ENCODE results near the gene PTHLH.

PTHLH gene

GRCh38 chr12:27973487-27973890 lies 956 bp upstream of the PTHLH start:
- no peak for DNase-seq

DNA sequence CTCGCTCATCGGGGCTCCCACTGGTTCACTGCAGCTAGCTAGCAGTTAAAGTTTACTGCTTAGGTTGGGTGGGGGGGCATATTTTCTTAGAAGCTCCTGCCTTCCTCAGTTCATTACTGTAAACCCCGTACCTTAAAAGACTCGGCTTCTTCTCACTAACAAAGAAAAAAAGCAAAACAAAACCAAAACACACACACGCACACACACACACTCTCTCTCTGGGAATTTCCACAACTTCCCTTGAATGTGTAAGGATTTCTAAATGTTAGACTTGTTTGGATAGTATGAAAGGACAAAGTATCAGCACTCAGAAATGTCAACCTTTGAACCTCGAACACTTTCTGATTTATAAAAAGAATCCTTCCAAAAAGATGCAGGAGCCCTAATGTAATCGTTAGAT lies 927 bp downstream of the PTHLH start:
- no peak for DNase-seq

GRCh38 chr12:27971121-27971489 lies 1.4 kb downstream of the PTHLH start:
- DNase-seq, result no peak

DNA sequence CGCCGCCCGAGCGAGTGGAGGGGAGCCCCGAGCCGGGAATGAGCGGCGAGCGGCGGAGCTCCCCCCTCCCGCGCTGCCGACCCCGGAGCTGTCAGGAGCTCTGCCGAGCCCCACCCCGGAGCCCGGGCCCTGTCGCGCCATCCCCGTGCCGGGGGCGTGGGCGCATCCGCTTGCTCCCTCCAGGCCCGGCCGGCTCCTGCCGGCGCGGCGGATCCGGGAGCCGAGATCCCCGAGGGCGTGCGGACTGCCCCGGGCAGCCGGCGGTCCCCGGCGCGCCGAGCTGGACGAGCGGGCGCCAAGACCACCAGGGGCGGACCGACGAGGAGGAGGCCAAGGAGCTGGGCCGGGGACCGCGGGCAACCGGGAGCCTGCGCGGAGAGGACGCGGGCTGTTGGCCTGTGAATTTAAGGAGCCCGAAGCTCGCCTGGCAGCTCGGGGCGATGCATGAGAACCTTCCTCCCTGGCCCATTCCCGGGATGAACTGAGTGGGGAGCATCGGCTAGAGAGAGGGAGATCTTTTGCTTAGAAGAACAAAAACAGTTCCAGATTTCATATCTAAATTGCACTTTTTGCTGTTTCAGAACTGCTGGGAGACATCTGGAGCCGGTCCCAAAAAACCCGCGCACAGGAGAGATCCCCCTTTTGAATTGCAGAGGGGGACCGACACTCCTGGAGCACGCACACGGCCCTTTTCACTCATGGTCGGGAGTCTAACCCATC lies 2.0 kb downstream of the PTHLH start:
- no peak for DNase-seq

GRCh38 chr12:27969624-27970400 lies 2.7 kb downstream of the PTHLH start:
- no peak for DNase-seq

DNA sequence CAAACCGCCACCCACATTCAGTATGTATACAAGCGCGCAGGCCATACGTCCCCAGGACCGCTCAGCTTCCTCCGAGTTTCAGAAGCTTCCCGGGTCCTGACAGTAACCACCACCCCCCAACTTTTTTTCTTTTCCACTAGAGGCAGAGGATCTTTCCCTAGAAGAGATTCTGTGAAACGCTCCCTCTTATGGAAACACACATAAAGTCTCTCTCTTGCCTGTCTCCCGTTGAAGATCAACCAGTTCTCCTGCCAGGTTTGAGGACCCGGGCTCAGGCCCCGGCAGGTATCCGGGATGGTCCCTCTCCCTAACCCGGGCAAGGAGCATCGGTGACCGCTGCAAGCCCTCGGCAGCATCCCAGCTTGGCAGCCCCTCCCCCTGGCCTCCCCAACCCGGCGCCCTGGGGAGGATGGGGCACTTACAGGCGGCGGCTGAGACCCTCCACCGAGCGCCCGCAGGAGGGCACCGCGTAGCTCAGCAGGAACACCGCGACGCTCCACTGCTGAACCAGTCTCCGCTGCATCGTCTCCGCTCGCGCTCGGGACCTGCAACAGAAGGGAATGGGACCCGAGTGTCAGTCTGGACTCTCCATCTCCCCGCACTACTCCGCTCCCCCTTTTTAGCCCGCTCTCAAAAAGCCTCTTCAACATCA lies 3.4 kb downstream of the PTHLH start:
- DNase-seq, result no peak

GRCh38 chr12:27967551-27968054 lies 4.9 kb downstream of the PTHLH start:
- peak; percentile 88 for DNase-seq

DNA sequence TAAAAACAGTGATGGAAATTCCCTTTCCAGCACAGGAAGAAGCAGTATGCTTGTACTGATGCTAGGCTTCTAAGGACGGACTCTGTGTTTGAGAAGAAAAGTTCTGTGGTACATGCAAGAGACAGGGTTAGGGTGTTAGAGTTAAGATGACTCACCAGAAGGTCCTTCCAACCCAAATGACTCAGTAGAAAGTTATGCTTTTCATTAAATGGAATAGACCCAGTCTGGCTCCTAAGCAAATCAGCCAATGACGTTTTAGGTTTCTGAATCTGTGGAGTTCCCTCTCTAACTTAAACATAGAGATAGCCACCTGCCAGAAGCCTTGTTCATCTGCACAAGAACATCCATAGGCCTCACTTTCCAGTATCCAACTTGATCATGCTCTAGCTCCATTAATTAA lies 5.7 kb downstream of the PTHLH start:
- peak; percentile 76 for DNase-seq

- peak; percentile 76 for DNase-seq
These were observed 6.6 kb downstream of the PTHLH start for GRCh38 chr12:27965966-27966365.

- DNase-seq, result peak; percentile 48
These were observed 7.1 kb downstream of the PTHLH start for GRCh38 chr12:27965411-27965810.

DNA sequence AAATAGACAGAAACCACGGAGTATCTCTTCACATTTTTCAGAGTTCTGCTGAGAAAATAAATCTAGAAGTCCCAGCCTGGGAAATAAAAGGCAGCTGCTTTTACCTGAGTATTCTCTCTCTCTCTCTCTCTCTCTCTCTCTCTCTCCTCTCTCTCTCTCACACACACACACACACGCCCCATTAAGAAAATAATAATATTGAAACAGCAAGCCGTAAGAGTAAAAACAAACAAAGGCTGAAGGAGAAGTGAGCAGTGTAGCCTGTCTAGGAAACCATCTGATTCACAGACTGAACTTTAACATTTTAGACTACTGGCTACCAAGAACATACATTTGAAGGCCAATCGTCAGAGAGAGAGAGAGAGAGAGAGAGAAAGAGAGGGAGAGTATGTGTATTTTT lies 8.4 kb downstream of the PTHLH start:
- DNase-seq, result no peak

GRCh38 chr12:27960821-27961220 lies 11.7 kb downstream of the PTHLH start:
- peak; percentile 13 for DNase-seq

GRCh38 chr12:27958675-27959074 lies 13.9 kb downstream of the PTHLH start:
- no peak for DNase-seq

DNA sequence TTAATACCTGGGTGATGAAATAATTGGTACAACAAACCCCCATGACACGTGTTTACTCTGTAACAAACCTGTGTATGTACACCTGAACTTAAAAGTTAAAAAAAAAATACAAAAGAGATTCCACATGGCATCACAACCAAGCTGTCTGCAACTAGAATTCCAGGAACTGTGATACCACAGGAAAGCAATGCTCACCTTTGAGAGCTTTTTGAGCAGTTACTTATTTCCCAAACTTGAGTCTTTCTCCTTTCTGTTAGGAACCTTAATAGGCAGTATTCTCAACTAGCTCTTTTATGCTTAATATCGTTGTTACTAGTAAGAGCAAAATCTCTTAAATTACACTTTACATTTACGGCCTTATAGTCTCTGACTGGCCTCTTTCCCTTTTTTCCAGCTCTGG lies 15.2 kb downstream of the PTHLH start:
- no peak for DNase-seq

DNA sequence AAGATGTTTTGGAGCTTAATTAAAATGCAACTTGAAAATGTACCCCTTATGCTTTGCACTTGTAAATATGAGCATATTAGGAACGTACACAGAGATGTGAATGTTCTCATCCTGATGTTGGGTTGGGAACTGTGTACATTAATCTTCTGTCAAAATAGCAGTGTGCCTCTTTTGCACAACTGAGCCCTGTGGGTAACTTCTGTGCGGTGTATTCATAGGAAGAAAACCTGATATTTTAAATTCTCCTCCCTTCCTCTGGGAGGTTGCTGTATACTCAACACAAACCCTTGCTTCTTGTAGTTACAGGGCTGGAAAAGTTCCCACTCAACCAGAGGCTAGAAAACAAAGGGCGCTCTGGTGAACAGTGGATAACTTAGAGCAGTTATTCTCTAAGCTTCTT lies 18.7 kb downstream of the PTHLH start:
- DNase-seq, result no peak

GRCh38 chr12:27953348-27953747 lies 19.2 kb downstream of the PTHLH start:
- DNase-seq, result no peak

DNA sequence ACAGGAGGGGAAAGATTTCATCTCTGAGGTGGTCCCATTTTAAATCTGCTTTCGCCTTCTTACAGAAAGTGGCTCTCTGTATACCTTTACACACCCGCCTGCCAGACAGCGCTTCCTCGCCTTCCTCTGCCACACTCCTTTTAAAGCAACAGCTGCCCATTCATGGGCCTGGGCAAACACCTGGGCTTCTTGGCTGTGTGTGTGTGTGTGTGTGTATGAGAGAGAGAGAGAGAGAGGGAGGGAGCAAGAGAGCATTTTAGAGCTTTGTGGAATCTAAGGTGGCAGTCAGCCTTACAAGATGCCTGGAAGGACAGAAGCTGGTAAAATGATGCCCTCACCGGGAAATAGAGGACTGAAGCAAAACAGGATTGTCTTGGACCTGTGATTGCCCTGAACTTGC lies 20.0 kb downstream of the PTHLH start:
- no peak for DNase-seq

GRCh38 chr12:27951898-27952297 lies 20.6 kb downstream of the PTHLH start:
- no peak for DNase-seq

DNA sequence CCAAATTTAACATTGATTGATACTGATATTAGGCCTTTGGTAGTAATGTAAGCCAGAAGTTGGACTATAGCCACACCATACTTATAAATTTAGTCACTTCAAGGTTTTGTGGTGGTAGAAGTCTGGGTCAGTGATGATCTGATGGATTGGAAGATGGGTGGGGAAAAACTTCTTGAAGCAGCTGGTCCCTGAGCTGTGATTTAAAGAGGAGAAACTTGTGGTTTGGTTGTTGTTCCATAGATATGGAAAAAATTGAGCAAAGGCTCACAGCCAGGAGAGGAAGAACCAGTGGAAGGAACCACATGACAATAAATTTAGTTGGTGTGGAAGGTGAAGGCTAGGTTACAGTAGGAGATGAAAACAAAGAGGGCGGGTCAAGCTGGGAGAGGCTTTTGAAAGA lies 26.1 kb downstream of the PTHLH start:
- DNase-seq, result no peak

DNA sequence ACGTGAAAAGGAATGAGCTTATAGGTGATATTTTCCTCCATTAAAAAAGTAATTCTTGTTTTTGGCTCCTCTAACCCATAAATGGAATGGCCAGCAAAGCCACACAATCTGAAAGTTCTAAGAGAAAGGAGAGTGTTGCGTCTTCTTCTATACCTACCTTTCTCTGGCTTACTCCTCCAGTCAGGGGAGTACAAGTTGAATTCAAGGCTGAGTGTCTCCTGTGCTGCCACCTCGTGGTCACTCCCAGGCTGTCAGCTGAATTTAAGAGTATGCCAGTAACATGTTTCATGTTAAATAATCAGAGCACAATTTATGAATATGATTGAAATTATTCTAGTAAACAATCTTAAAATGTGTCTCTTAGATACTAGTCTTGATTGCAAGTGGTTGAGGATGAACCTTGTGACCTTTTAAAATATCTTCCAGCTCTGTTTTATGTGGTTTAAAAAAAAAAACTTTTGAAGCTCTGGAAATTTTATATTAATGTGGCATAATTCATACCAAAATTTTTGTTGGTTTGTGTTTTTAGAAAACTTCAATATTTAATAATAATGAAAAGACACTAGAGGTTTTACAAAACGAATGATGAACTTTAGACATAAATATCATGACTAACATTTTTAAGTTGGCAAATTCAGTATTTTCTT lies 31.7 kb downstream of the PTHLH start:
- DNase-seq, result peak; percentile 27

DNA sequence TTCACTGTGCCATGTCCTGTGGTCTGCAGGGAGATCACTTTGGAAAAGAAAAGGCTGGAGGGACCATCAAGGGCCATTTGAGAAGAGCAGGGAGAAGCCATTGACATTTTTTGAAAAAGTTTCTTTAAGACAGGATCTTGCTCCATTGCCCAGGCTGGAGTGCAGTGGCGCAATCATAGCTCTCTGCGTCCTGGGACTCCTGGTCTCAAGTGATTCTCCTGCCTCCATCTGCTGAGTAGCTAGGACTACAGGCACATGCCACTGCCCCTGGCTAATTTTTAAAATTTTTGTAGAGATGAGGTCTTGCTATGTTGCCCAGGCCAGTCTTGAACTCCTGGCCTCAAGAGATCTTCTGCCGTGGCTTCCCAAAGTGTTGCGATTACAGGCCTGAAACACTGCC lies 32.3 kb downstream of the PTHLH start:
- no peak for DNase-seq

DNA sequence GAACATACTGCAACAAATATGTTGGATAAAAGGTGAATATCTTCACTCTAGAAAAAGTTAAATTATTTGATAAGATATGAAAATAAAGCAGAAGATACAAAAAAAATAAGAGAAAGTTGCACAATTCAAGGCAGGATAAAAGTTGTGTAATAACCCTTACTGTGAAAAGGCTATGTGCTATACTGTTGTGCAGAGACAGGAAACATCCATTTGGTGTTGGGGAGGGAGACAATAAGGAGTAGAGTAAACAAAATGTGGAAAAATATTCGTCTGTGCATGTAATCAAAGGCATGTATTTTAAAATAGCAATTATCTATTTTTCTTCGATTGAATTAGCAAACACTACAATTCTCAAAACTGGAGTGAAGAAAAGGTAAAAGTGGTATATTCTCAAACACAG lies 34.8 kb downstream of the PTHLH start:
- DNase-seq, result no peak

- no peak for DNase-seq
These were observed 36.3 kb downstream of the PTHLH start for GRCh38 chr12:27936196-27936595.

Data from NCI-H446 treated with DMSO at 0.1 percent for 48 hours (cell line).